GM15510 (cell line): Measurements from ENCODE around the gene DLG2.

Source experiments
- POLR2A ChIP-seq: IDR thresholded peaks from 3 replicates; pipeline ENCODE4 v1.6.1; 2011; ENCODE audit warnings: borderline replicate concordance; ENCODE audit not compliant: insufficient read length; ENCODE audit errors: extremely low read depth

DLG2 gene

DNA sequence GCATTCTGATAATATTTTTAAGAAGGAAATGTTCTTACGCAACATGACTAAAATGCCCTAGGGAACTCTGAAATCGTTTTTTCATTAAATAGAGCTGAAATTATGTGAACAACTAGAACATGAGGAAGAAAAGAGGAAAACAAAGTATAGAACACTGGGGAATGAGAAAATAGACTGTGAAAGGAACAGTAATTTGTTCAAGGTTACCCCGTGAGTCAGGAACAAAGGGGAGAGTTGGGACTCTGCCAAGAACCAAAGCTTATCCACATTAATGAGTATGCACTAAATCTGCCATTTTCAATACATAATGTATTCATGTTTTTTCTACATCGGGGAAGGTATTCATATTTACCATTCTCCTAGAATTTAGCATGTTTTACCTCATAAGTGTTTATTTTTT lies 1379.2 kb downstream of the DLG2 start:
- no peak for TF ChIP-seq POLR2A

DNA sequence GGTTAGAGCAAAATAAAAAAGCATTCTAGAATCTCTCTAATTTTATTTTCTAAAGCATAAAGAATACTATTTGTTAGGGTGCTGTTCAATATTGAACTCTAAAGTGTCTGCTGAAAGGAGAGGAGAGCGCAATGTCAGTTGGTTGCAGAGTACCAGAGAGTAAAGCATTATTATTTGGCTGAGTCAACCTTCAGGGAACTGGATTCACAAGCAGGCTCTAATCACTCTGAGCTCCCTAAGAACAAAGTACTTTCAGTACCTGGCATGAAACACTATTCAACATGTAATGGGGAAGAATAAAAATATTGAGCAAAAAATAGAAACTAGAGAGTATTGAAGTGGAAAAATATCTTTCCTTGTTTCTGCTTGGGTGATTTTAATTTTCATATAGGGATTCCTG lies 1380.0 kb downstream of the DLG2 start:
- no peak for TF ChIP-seq POLR2A

DNA sequence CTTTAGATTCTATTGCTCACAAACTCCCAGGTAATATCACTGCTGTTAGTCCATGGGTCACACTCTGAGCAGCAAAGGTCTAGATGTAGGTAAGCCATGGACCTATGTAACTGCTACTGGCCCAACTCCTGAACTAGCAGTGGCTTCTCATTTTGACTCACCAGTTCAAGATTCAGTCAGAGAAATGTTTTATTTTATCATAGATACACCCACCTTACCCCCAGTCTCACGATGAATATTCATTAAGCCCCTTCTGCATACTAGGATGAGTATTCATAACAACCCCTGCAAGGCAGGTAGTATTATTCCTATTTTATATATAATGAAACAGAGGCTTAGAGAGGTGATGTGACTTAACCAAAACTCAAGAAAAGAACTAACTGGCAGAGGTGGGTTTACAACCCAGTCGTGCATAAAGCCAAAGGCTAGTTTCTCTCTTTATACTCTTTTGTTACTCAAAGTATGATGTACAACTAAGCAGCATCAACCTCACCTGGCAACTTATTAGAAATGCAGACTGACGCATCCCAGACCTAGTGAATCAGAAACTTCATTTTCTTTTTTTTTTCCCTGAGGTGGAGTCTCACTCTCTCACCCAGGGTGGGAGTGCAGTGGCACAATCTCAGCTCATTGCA lies 1383.4 kb downstream of the DLG2 start:
- TF ChIP-seq POLR2A: no peak

DNA sequence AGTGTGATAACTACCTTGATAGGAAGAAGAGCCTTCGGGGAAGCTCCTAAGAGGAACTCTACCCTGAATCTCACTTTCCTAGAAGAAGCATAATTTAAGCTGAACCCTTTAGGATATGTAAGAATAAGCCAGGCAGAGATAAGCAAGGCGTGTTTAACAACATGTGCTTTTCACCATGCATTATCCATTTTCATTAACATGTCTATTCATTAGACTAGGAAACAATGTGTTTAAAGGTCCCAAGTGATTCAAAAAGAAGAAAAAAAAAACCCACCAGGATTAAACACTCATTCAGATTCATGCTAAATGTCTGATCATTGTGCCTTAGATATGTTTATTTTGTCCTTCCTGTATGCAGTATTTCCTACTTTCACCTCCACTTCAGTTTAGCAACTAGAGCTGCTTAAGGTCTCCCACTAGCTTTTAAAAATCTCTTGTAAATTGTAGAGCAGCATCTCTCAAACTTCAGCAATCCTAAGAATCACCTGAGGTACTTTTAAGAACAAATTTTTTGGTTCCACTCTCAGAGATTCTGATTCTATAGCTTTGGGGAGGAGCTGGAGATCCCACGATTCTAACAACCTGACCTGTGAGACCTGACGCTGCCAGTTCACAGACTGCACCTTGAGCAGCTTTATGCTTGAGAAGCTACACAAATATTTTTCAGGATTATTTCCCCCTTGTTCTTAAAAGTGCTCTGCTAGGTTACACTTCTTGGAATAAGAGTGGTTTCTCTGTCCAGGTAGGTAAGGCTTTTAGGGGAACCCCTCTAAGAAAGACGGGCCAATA lies 1385.6 kb downstream of the DLG2 start:
- no peak for TF ChIP-seq POLR2A

DNA sequence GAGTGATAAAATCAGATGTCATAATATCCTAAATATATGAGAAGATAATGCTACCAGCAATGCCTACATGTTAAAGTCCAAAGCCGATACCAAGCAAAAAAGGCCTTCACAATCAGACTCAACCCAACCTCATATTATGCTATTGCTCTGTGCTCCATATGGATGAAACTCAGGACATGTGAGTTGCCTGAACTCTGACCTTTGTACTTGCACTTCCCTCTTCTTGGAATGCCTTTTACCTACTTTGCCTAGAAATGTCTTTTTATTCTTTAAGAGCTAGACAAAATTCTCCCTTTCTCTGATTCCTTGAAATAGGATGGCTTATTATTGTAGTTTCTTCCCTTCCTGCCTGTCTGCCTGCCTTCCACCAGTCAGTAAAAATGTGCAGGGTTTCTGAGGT lies 1386.3 kb downstream of the DLG2 start:
- TF ChIP-seq POLR2A: no peak

DNA sequence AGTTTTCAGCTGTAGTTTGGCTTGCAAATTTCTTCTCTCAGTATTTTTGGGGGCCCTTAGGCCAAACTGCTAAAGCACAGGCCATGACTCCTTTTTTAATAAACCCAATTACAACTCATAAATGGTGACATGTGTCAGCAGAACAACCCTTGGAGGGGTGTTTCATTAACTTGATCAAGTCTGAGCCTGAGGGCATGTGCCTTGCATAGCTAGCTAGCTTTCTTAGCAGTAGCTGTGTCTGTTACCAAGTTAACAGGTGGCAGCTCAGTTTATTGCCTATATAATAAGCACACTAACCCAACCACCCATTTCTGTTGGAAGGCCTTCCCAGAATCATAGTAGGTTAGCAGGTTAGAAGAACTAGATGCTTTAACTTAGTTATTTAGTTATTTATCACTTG lies 1390.7 kb downstream of the DLG2 start:
- TF ChIP-seq POLR2A: no peak

DNA sequence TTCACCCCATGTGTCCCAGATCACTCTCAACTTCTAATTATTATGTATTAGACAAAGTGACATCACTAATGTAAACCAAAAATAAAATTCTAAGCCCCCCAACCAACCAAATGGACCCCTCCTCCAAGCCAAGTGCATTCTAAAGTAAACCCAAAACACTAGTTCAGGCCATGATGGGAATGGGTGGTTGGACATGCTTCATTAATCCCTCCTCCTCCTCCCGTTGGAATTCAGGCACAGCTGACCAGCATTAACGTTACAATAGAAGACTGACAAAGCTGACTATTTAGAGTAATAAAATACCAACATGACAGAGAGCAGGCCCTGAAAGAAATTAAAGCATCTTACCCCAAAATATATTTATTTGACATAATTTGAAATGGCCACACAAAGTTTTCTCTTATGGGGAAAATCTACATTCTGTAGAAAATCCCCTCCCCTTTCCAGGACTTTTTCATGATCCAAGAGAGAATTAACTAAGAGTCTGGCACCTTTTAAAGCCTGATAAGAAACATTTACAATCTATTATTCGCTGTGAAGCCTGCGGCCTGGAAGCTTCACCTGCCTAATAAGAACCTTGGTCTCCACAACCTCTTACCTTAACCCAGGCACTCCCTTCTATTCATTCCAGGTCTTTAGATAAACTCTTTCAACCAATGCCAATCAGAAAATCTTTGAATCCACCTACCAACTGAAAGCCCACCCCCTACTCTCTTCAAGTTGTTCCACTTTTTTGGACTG lies 1392.5 kb downstream of the DLG2 start:
- no peak for TF ChIP-seq POLR2A

DNA sequence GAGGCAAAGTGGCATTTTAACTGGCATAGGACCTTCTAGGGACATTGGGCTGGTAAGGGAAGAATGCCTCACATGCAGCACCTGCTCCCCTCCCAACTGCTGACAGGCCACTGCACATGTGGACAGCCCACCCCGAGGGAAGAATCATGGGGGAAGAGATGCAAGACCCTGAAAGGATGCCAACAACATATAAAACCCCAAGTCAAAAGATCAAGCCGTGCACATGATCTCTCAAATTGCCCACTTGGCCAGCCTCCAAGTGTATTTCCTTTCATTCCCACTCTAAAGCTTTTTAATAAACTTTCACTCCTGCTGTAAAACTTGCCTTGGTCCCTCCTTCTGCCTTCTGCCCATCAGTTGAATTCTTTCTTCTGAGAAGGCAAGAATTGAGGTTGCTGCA lies 1393.1 kb downstream of the DLG2 start:
- no peak for TF ChIP-seq POLR2A

DNA sequence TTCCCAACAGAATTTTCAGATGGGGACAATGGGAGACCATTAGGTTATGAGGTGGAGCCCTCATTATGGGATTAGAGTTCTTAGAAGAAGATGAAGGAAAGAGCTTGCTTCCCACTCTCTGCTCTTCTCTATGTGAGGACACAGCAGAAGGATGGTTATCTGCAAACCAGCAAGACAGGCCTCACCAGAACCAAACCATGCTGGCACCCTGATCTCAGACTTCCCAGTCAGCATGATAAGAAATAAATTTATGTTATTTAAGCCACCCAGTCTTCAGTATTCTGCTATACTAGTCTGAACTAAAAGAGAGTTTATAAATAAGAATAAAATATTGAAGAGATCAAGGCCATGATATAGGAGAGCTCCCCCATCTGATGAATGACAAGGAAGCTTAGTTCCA lies 1394.6 kb downstream of the DLG2 start:
- no peak for TF ChIP-seq POLR2A

DNA sequence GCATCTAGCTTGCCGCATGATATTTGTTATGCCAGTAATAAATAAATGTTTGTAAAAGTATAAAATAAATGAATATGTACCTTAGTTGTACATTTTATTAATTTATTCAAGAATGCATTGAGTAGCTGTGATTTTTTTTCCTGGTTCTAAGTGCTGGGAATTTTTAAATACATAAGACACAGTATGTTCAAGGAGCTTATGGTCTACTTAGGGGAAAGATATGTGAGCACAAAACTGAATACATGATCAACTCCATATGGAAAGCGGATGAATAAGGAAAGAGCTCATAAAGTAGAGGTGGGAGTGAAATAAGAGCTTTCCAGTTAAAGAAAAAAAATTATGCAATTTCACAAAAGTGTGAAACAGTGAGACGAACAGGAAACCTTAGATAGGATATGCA lies 1396.7 kb downstream of the DLG2 start:
- no peak for TF ChIP-seq POLR2A

DNA sequence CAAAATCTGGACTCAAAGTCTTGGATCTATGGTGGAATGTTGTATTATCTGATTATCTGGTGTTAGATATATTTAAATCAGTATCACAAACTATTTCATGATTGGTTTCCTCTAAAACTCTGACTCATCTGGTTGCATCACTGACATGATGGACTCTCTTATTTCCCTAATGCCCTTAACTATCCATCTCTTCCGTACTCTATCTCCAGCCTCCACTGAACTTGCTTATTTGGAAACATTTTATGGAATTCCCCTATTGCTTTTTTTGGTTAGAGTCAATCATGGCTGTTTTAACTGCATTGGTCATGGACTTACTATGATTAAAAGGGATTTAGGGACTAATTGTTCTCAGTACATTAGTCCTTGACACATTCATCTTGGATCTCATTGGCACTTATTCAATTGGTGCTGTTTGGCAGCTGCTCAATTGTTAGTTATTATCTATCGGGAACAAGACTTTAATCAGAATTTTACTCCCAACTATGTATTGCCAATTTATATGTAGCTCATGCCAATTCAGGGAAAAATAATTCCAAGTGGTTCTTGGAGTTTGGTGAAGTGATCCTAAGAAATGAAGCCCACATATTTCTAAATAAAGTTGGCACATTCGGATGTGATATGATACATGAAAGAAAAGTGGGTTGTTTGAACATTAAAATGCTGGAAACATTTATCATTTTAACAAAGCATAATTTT lies 1399.0 kb downstream of the DLG2 start:
- TF ChIP-seq POLR2A: no peak

DNA sequence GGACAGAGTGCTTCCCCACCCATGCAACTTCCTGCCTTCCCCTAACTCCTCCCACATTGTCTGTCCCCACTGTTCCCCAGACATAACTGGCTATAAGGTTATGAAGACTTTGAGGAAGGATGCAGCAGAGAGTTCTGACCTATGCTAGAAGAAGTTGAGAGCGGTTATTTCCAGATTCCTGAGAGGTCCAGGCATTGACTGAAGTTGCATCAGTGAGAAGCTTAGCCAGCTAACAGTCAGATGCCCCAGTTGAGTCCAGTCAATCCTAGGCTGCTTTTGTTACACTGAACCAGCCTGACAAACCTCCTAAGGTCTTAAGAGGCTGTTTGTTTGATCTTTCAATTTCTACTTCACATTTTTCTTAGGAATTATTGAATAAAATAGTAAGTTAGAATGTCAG lies 1403.1 kb downstream of the DLG2 start:
- no peak for TF ChIP-seq POLR2A

DNA sequence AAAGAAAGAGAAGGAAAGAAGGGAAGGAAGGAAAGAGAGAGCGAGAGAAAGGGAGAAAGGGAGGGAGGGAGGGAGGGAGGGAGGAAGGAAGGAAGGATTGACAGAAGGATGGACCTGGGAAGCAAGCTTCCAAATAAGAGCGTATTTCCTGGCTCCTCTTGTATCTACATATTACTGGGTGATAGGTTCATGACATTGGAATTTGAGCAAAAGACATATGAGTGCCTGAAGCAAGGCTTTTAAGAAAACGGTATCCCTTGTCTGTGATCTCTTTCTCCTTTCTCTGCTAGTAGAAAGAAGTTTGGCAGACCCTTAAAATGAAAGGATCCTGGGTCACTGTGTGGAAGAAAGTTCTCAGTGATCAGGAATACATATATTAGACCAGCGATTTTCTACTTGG lies 1408.8 kb downstream of the DLG2 start:
- no peak for TF ChIP-seq POLR2A

DNA sequence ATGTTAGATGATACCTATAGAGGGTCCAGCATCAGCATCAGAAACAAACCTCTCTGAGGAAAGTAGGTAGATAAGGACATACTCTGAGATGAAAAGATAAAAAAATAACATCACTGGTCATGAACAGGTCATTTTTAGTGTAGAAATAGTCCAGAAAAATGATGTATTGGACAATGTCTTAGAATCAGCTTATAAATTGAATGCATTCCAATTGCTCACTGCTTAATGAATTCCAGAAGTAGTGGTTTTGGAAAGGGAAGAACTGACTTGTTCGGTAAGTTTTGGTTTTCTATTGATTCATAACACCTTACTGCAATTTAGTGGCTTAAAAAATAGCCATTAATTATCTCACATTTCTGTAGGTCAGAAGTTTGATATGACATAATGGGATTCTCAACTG lies 1411.5 kb downstream of the DLG2 start:
- TF ChIP-seq POLR2A: no peak

DNA sequence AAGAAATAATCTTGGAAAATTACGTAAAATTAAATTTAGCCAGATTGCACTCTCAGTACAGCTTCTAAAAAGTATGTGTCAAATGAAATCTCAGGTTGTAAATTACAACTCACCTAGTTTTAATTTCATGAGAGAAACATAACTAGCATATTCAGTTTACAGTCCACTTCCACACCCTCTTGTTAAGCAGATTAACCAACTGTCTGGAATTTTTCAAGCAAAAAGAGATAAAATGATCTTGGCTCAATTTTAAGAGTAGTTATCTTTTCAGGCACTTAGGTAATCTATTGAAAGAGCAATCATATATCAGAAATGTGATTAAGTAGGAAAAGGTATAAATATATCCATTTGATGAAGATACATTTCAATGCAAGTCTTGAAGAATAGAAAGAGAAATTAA lies 1412.6 kb downstream of the DLG2 start:
- TF ChIP-seq POLR2A: no peak
